Measurements from ENCODE around the gene RAPGEF6.
"Not testable (repeated sequence)": the region's sequence is repeated elsewhere in the genome, so short reads cannot be mapped to it uniquely, and the experiment has no call there.

RAPGEF6 gene

DNA sequence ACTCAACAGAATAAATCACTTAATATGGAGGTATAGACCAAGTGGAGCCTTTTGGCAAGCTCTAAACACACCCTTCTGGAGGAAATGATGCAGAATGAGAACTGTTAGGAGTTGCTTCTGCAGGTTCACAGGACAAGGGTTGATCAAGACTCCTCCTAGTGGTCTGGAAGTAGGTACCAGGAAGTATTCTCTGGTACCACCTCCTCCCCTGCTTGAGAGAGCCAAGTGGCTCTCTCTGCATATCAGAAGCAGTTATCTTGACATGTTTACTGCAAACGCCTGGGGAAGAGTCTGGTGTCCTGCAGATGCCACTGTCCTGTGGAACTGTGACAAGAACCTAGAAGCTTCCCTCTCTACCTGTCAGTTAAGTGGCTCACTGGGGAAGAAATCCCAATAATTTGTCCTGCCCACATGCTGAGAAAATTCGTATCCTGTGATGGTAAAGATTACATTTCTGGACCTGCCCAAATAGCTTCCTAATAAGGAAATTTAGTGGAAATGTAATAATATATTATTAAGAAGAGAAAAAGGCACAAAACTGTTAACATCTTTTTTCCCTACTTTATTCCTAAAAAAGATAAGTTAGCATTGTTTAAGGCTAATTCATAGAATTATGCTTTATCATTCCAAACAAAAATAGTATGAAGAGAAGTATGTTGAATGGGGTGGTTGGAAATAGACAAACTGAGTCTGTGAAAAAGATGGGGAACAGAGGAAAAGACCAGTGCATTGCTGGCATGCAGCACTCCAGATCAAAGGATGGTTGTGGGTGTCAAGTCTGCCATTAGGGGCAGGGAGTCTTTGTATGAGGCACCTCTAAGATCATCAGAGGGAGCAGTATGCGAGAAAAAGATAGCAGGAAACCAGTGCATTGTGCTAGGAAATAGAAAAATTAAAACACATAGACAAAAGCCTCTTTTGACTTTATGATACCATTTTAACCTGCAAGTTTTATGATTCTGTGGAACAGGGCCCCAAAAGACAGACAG is 252.3 kb downstream of the RAPGEF6 start:
- peak; percentile 14 for DNase-seq

DNA sequence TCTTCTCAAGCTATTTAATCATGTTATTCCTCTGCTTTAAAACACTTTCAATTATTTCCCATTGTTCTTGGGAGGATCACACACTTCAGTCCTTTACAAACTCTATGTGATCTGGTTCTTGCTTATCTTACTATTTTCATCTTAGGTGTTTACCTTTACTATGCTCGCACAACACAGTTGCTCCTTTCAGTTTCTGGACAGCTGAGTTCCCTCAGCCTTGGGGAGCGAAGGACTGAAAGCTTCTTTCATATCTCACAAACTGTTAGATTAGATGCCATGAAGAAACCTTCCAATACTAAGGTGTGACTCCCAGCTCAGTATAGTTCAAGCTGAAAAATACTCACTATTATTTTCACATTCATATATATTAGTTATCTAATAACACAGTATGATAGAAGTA is 253.3 kb downstream of the RAPGEF6 start:
- no peak for DNase-seq

DNA sequence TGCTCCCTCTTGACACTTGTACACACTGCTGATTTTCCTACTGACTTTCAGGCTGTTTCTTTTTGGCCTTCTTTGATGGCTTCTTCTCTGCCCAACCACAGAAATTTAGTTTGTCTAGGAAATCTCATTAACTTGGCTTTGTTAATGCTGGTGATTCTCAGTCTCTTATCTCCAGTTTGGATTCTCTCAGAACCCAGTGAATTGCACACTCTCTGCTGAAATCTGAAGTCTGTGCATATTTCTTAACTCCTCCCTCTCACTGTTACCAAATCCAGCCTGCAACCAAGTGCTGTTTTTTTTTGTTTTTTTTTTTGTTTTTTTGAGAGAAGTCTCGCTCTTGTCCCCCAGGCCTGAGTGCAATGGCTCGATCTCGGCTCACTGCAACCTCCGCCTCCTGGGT is 254.0 kb downstream of the RAPGEF6 start:
- DNase-seq, result no peak

DNA sequence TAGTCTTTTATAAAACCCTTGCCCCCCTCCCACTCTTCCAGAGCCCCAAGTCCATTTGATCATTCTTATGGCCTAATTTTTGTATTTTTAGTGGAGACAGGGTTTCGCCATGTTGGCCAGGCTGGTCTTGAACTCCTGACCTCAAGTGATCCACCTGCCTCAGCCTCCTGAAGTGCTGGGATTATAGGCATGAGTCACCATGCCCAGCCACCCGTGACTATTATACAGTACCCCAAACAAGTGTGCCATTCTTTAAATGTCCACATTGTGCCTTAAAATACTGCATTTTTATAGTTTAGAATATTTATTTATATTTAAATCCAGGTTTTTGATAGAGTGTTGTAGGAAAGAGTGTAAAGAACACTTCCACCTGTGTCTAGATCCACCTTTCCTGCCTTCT is 254.8 kb downstream of the RAPGEF6 start:
- DNase-seq, result not testable (repeated sequence)

DNA sequence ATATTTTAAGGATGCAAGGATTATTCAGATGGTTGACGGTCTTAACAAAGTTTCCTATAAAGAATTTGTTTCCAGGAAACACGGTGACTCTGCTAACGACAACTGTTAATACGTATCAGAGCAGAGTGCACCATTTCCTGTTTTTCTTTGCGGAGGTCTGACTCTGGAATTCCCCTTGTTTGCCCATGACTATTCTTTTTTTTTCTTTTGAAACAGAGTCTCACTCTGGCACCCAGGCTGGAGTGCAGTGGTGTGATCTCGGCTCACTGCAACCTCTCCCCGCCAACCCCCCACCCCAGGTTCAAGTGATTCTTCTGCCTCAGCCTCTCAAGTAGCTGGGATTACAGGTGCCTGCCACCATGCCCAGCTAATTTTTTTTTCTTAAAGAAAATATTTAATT is 255.3 kb downstream of the RAPGEF6 start:
- peak; percentile 59 for DNase-seq

DNA sequence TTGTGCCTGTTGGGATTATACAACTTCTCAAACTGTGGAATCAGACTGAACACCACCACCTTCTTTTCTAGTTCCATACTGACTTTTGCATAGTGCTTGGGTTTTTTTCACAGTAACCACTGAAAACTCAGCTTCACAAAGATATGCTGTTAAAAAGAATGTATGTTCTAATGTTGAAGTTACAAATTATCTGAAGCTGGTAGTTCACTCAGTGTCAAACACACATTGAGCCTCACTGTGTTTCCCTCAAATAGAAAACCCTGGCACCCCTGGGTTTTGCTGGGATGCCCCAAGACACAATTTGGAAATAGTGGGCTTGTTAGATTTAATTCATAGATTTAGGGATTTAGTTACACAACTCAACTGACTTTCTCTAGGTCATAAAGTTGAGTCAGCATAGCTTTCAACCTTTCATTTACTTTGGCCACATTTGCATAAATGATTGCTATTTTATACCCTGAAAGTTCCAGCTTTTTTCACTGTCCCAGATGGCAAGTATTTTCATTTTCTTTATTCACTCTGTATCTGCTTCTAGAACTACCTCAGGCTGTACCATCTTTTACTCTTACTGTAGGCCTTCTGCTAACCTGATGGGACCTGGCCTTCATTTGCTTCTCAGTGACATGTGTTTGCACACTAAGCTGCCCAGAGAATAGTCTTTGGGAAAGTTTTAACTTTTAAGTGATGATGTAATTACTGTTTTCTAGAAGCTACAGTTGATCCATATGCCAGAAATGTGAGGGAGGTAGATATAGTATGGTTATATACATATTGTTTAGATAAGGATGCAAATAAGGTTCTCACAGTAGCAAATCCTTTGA is 256.1 kb downstream of the RAPGEF6 start:
- DNase-seq, result no peak

DNA sequence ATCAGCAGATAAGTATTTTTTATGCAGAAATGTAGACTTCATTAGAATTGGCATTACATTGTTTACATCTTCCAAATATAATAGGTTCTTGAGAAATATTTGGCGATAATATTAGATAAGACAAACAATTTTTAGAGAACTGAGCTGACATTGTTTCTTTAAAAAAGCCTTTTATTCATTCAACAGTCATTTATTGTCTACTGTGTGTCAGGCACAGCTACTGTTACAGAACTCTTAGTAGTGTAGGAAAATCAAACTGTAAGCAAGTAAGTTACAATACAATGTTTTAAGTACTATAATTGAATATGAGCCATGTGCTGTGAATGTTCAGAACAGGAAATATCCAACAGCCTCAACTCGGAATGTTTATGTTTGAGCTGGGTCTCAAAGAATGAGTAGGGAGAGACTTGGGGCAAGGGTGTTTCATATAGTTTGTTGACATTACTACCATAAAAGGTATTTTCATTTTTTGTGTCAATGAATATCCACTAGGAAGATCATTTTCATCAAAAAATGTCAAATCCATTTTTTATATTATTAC is 257.2 kb downstream of the RAPGEF6 start:
- no peak for DNase-seq

DNA sequence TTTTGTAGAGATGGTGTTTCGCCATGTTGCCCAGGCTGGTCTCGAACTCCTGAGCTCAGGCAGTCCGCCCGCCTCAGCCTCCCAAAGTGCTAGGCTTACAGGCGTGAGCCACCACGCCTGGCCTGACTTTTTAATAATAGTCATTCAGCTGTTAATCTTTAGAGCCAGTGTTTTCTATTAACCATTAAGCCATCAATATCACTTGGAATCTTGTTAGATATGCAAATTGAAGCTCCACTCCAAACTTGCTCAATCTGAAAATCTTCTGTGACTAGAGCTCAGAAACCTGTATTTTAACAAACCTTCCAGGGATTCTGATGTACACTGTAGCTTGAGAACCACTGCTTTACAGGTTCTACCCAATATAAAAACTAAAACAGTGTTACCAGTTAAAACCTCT is 257.7 kb downstream of the RAPGEF6 start:
- no peak for DNase-seq

DNA sequence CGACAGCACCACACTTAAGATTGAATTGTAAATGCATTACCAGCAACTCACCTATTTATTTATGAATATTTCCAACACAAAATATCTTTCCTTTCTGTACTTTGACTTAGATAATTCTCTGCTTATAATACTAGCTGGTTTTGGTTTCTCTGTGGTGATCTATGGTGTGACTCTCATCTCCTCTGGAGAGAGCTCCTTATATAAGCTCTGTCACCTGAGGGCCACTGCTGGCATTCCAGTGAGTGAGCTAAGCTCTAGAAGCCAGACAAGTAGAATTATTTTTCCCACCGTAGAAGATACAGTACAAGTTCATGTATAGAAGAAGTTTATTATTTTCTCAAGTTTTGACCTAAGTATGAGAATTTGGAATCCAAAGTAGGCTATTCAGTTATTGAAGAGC is 259.7 kb downstream of the RAPGEF6 start:
- no peak for DNase-seq
